NCI-H2227 (cell line): ENCODE data around the gene RELN.
A peak's percentile ranks its signal among the peaks of the same experiment; 100 is the strongest.
"Not testable (repeated sequence)": the region's sequence is repeated elsewhere in the genome, so short reads cannot be mapped to it uniquely, and the experiment has no call there.

Source experiments
- DNase-seq: peaks from one replicate; lab custom pipeline; 2025; ENCODE audit not compliant: unreplicated experiment; lab: John Stamatoyannopoulos, UW

Gene RELN

GRCh38 chr7:103902917-103903316, 86.5 kb downstream of the RELN start:
- DNase-seq, result no peak

DNA sequence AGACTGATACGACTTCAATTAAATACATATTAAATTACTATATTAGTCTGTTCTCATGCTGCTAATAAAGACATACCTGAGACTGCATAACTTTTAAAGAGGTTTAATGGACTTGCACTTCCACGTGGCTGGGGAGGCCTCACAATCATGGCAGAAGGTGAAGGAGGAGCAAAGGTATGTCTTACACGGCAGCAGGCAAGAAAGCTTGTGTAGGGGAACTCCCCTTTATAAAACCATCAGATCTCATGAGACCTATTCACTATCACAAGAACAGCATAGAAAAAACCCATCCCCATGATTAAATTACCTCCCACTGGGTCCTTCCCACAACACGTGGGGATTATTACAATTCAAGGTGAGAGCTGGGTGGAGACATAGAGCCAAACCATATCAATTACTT, 92.6 kb downstream of the RELN start:
- DNase-seq, result not testable (repeated sequence)

- no peak for DNase-seq
These were observed 94.5 kb downstream of the RELN start for GRCh38 chr7:103894656-103895596.

DNA sequence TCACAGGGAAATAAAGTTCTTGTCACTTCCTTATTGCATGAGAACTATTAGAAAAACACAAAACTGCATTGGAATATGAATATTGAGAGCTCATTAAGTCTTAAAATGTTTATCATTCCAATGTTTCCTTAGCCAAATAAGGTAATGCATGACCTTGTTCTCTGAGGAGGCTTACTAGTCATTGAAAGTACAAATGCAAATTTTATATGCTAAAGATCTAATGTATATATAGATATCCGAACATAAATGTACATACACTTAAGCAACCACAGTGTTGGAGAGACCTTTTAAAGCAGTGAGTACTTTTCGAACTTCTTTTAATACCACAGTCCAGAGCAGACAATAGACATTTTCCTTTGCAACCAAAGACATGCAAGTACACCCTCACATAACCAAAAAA, 96.1 kb downstream of the RELN start:
- no peak for DNase-seq

- DNase-seq, result no peak
These were observed 100.0 kb downstream of the RELN start for GRCh38 chr7:103889451-103889850.

- DNase-seq, result no peak
These were observed 100.8 kb downstream of the RELN start for GRCh38 chr7:103888603-103889153.

GRCh38 chr7:103887853-103888602, 101.4 kb downstream of the RELN start:
- DNase-seq, result no peak

DNA sequence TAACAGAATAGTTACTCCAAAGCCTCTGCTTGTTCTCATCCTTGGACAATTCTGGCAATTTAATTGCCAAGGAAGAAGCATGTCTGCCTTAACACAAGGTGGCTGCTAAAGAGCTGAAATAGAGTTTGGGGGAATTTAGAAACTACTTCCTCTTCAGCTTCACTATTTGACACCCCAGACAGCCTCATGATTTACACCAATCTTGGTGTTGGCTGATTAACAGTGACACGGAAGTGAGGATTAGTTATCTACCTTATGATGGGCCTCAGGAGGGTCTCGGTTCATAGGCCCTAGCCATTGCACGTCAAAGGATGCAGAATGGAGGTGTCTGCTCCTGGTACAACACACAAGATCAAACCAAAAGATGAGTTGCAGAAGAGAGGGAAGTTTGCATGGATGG, 102.4 kb downstream of the RELN start:
- DNase-seq, result no peak

- DNase-seq, result no peak
These were observed 109.4 kb downstream of the RELN start for GRCh38 chr7:103879928-103880600.

- DNase-seq, result no peak
These were observed 110.0 kb downstream of the RELN start for GRCh38 chr7:103879411-103879810.

DNA sequence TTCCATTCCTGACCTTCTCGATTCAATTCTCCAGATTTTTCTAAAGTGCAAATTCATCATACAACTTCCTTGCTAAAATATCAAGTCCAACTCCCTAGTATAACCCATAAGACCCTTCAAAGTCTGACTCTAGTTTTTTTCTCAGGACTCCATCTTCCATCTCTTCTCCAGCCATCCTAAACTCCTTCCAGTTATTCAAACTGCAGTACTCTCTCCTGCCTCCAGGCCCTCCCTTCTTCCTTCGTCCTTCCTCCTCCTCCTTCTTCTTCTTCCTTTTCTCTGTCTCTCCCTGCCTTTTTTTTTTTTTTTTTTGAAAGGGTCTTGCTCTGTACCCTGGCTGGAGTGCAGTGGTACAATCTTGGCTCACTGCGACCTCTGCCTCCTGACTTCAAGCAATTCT, 111.9 kb downstream of the RELN start:
- DNase-seq, result no peak

GRCh38 chr7:103875718-103876117, 113.7 kb downstream of the RELN start:
- no peak for DNase-seq

DNA sequence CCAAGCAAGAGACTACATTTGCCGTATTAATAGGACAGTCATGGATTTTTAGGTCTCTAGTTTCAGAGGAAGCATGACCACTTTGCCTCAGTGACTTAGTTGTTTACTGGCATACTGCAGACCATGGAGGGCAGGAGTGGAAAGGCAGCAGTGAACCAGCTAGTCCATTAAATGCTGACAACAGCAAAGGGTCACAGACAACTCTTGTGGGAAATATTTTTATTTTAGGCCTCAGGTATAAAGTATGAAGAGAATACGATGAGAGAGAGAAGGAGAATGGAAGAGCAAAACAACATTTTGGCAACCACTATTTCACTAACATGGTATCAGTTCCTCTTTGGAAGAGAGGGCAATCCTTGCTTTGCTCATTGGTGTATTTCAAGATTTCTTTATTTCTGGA, 118.0 kb downstream of the RELN start:
- no peak for DNase-seq

DNA sequence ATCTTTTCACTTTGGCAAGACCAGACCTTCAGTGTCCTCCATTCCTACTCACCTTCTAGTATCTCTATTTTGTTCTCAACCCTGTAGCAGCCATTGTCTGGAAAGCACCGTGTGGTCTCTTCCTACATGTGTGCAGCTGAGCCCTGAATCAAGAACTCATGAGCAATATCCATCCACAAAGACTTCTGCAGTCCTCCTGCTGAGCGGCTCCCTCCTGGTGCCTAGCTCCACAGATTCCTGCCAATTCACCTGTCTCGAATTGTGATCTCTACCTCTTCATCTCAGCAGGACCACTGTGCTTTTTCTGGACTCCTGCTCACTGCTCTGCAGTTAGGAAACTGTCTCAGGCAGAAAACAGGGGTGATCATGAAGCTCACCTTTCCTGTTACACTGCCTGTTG, 118.8 kb downstream of the RELN start:
- no peak for DNase-seq

- DNase-seq, result no peak
These were observed 121.6 kb downstream of the RELN start for GRCh38 chr7:103867874-103868273.

- no peak for DNase-seq
These were observed 122.5 kb downstream of the RELN start for GRCh38 chr7:103866919-103867318.

- no peak for DNase-seq
These were observed 124.0 kb downstream of the RELN start for GRCh38 chr7:103865442-103865841.

- DNase-seq, result no peak
These were observed 127.0 kb downstream of the RELN start for GRCh38 chr7:103862302-103863035.

GRCh38 chr7:103859709-103860108, 129.7 kb downstream of the RELN start:
- DNase-seq, result no peak

DNA sequence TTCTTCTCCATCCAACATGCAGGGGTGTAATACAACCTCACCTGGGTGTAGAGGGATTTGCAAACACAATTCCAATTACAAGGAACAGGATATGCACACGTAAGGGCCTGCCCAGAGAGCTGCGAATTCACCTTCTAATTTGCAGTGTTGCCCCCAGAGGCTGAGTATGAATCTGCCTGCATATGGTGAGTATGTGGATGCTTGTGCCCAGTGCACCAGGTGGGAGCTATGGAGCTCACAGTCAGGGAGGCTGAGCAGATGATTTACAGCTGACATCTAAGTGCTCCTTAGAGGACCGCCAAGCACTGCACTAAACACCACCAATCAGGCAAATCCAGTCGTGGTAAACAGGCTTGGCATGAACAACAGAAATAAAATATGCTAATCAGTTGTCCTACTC, 132.0 kb downstream of the RELN start:
- peak; percentile 84 for DNase-seq

- DNase-seq, result no peak
These were observed 132.5 kb downstream of the RELN start for GRCh38 chr7:103856929-103857328.
